ENCODE data around the gene NAIF1.
"Not testable (repeated sequence)": the region's sequence is repeated elsewhere in the genome, so short reads cannot be mapped to it uniquely, and the experiment has no call there.

NAIF1 gene

DNA sequence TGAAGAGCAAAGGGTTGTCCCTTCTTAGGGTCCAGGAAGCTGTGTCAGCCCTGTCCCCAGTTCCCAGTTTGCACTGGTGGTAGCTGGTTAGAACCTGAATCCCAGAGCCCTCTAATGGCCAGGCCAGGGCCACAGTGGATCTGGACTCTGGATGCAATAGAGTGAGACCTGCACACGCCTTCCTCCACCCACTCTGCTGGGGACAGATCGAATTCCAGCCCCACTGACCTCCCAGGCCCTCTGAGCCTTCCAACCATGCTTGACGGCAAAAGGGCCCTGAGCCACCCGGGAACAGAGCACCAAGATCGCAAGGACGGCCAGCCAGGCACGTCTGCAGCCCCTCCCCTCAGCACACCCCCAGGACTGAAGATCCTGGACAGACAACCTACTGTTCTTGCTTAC lies 23.7 kb downstream of the NAIF1 start:
- H3K4me3 ChIP-seq (ENCODE audit: low read depth, low read length): no peak overlapping the region
- DNase-seq (ENCODE audit: low read depth): no peak
- no peak for TF ChIP-seq CTCF (conservative IDR thresholded peaks at IDR 0.05; ENCODE audit: low read depth, low read length)

- DNase-seq (ENCODE audit: low read depth): no peak
- no peak overlapping the region for H3K4me3 ChIP-seq (ENCODE audit: low read depth, low read length)
- no peak for TF ChIP-seq CTCF (conservative IDR thresholded peaks at IDR 0.05; ENCODE audit: low read depth, low read length)
Observed at GRCh38 chr9:128042043-128042442, 25.1 kb downstream of the NAIF1 start.

DNA sequence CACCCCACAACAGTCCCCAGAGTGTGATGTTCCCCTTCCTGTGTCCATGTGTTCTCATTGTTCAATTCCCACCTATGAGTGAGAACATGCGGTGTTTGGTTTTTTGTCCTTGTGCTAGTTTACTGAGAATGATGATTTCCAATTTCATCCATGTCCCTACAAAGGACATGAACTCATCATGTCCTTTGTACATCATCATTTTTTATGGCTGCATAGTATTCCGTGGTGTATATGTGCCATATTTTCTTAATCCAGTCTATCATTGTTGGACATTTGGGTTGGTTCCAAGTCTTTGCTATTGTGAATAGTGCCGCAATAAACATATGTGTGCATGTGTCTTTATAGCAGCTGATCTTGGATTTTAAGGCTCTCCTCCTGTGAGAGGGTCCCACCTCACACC lies 26.3 kb downstream of the NAIF1 start:
- H3K4me3 ChIP-seq (ENCODE audit: low read depth, low read length); DNase-seq (ENCODE audit: low read depth): not testable (repeated sequence)

GRCh38 chr9:128036522-128036921 lies 30.6 kb downstream of the NAIF1 start:
- H3K4me3 ChIP-seq (ENCODE audit: low read depth, low read length); DNase-seq (ENCODE audit: low read depth): not testable (repeated sequence)

GRCh38 chr9:128034821-128035652 lies 32.1 kb downstream of the NAIF1 start:
- no peak overlapping the region for H3K4me3 ChIP-seq (ENCODE audit: low read depth, low read length)
- DNase-seq (ENCODE audit: low read depth): peak; percentile 87
- peak; percentile 84 for TF ChIP-seq CTCF (conservative IDR thresholded peaks at IDR 0.05; ENCODE audit: low read depth, low read length)

DNA sequence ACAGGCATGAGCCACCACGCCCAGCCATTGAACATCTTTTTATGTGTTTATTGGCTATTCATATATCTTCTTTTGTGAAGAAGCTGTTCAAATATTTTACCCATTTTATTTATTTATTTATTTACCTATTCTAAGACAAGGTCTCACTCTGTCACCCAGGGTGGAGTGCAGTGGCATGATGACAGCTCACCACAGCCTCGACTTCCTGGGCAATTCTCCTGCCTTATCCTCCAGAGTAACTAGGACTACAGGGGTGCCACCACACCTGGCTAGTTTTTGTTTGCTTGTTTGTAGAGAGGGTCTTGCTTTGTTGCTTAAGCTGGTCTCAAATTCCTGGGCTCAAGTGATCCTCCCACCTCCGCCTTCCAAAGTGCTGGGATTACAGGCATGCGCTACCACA lies 33.5 kb downstream of the NAIF1 start:
- H3K4me3 ChIP-seq (ENCODE audit: low read depth, low read length): no peak overlapping the region
- TF ChIP-seq CTCF (conservative IDR thresholded peaks at IDR 0.05; ENCODE audit: low read depth, low read length): no peak
- DNase-seq (ENCODE audit: low read depth): no peak

DNA sequence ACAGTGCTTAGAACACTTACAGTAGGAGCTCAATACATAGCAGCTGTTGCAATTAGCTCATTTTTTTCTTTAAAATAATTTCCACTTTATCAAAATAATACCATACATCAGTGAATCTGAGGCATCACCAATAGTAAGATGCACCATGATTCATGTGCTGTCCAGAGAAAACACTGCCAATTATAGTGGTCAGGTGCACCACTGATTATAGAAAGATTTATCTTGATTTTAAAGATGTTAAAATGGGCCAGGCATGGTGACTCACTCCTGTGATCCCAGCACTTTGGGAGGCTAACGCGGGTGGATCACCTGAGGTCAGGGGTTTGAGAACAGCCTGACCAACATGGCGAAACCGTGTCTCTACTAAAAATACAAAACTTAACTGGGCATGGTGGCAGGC lies 39.4 kb downstream of the NAIF1 start:
- TF ChIP-seq CTCF (conservative IDR thresholded peaks at IDR 0.05; ENCODE audit: low read depth, low read length): no peak
- no peak for DNase-seq (ENCODE audit: low read depth)
- H3K4me3 ChIP-seq (ENCODE audit: low read depth, low read length): no peak overlapping the region

DNA sequence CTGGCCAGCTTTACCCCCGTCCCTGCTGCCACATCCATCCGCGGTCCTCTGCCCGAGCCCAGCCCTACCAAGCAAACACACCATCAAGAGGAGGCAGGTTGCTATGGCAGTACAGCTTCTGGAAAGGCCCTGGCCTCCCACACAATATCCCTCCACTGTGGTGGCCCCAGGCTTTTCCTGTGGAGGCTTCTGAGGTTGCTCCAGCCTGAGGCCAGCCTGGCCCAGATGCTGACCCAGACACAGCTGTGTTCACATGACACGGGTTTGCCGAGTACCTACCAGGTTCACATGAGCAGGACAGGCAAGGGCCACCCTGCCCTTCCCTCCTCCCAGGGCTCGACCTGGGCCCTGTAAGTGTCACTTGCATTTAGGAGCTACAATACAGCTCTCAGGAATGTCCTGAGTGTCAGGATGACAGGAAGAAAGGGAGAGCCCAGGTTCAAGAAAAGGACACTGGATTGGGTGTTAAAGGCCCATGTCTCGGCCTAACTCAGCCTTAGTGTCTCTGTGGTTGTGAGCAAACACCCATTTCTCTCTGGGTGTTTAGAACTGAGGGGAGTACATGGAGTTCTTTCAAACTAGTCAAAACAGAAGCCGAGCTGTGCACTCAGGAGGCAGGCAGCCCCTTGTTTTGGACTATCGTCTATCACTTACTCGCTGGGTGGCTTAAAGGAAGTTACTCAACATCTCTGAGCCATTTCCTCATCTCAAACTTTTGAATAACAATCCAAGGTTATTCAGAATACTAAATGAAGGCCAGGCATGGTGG lies 40.2 kb downstream of the NAIF1 start:
- DNase-seq (ENCODE audit: low read depth): peak; percentile 80

More for the DNA sequence above, 40.2 kb downstream of the NAIF1 start:
- no peak for TF ChIP-seq CTCF (conservative IDR thresholded peaks at IDR 0.05; ENCODE audit: low read depth, low read length)
- H3K4me3 ChIP-seq (ENCODE audit: low read depth, low read length): no peak overlapping the region

Data from choroid plexus epithelial cell (primary cell).